Stimulated activated CD4-positive, alpha-beta T cell treated with anti-CD3 and anti-CD28 coated beads, TNF-alpha, amount 100 ng/mL, for 1 hour (primary cell): ENCODE data around the gene YWHAB.
"Not testable (repeated sequence)": the region's sequence is repeated elsewhere in the genome, so short reads cannot be mapped to it uniquely, and the experiment has no call there.

Experiments
- DNase-seq, 3 donors: peaks; one replicate each; pipeline ENCODE4 v3.0.0-alpha.2; 2020; ENCODE audit warnings: low read depth in 3 of 3, low spot score in 1 of 3

YWHAB gene

GRCh38 chr20:44866703-44867335 lies 18.7 kb upstream of the YWHAB start:
- no peak for DNase-seq

- no peak for DNase-seq
Measured at GRCh38 chr20:44869471-44869870, 16.0 kb upstream of the YWHAB start.

- DNase-seq, result not testable (repeated sequence)
Measured at GRCh38 chr20:44882360-44882759, 3.1 kb upstream of the YWHAB start.

- DNase-seq, result no peak
Measured at GRCh38 chr20:44883214-44883902, 2.1 kb upstream of the YWHAB start.

GRCh38 chr20:44884907-44885391 lies 556 bp upstream of the YWHAB start:
- no peak for DNase-seq

- no peak for DNase-seq
Measured at GRCh38 chr20:44886266-44886651, 754 bp downstream of the YWHAB start.

GRCh38 chr20:44886828-44887227 lies 1.3 kb downstream of the YWHAB start:
- no peak for DNase-seq

- DNase-seq, result no peak
Measured at GRCh38 chr20:44887466-44887865, 2.0 kb downstream of the YWHAB start.

- no peak for DNase-seq
Measured at GRCh38 chr20:44888226-44889103, 3.0 kb downstream of the YWHAB start.

GRCh38 chr20:44891826-44892225 lies 6.3 kb downstream of the YWHAB start:
- no peak for DNase-seq

- DNase-seq, result no peak
Measured at GRCh38 chr20:44894959-44895358, 9.5 kb downstream of the YWHAB start.

- DNase-seq, result no peak
Measured at GRCh38 chr20:44896583-44896982, 11.1 kb downstream of the YWHAB start.

- DNase-seq, result no peak
Measured at GRCh38 chr20:44897133-44897532, 11.6 kb downstream of the YWHAB start.

GRCh38 chr20:44900231-44900854 lies 14.8 kb downstream of the YWHAB start:
- DNase-seq, result no peak

GRCh38 chr20:44901974-44902373 lies 16.5 kb downstream of the YWHAB start:
- DNase-seq, result no peak

GRCh38 chr20:44904377-44904776 lies 18.9 kb downstream of the YWHAB start:
- DNase-seq, result no peak

- no peak for DNase-seq
Measured at GRCh38 chr20:44908987-44909871, 23.7 kb downstream of the YWHAB start.

- DNase-seq, result peak; percentile 21 to 74 (median 50)
Measured at GRCh38 chr20:44909872-44910689, 24.6 kb downstream of the YWHAB start, which contains the start of gene PABPC1L. PABPC1L (plus strand) TSS chr20:44910060; CDS start chr20:44910144, 84 bp downstream.

GRCh38 chr20:44910690-44911262 lies 25.3 kb downstream of the YWHAB start:
- DNase-seq, result no peak
